Loucy (cell line): Measurements from ENCODE around the gene GORASP1.

Experiments
- H2AFZ ChIP-seq: fragments of 200-600 bp; sonication (generic); 2 replicates; pipeline ENCODE4 v1.6.0; 2016; ENCODE audit warnings: antibody characterized with exemption, mild to moderate bottlenecking, low read length, moderate library complexity
- H3F3A ChIP-seq: fragments of 200-600 bp; 2 replicates; pipeline ENCODE4 v1.6.0; 2016; ENCODE audit warnings: antibody characterized with exemption, low read depth, mild to moderate bottlenecking
- H3K27me3 ChIP-seq: fragments of 200-600 bp; sonication (generic); 2 replicates; pipeline ENCODE4 v1.6.1; 2014; ENCODE audit warnings: low read length, mild to moderate bottlenecking; ENCODE audit not compliant: insufficient read depth, poor library complexity, severe bottlenecking
- H3K36me3 ChIP-seq: fragments of 200-600 bp; sonication (generic); 2 replicates; pipeline ENCODE4 v1.6.1; 2016; ENCODE audit warnings: low read length; ENCODE audit not compliant: insufficient read depth
- H3K4me1 ChIP-seq: fragments of 200-600 bp; sonication (generic); 2 replicates; pipeline ENCODE4 v1.5.1; 2014; ENCODE audit warnings: low read length, mild to moderate bottlenecking; ENCODE audit not compliant: insufficient read depth, poor library complexity, severe bottlenecking
- H3K4me2 ChIP-seq: fragments of 200-600 bp; sonication (generic); 2 replicates; pipeline ENCODE4 v1.6.0; 2014; ENCODE audit warnings: antibody characterized with exemption, low read length, low read depth, mild to moderate bottlenecking; ENCODE audit not compliant: poor library complexity, severe bottlenecking
- H3K4me3 ChIP-seq: fragments of 200-600 bp; sonication (generic); 2 replicates; pipeline ENCODE4 v1.5.1; 2014; ENCODE audit warnings: low read length, mild to moderate bottlenecking, mixed read lengths; ENCODE audit not compliant: poor library complexity, severe bottlenecking
- H3K79me2 ChIP-seq: fragments of 200-600 bp; sonication (generic); 2 replicates; pipeline ENCODE4 v1.6.1; 2014; ENCODE audit warnings: low read length; ENCODE audit not compliant: insufficient read depth
- H3K9ac ChIP-seq: fragments of 200-600 bp; sonication (generic); 2 replicates; pipeline ENCODE4 v1.6.0; 2014; ENCODE audit warnings: mild to moderate bottlenecking, low read depth, low read length, moderate library complexity; ENCODE audit not compliant: poor library complexity, severe bottlenecking
- H3K9me2 ChIP-seq: fragments of 200-600 bp; sonication (generic); replicated peaks from 2 replicates; pipeline ENCODE4 v1.6.1; 2016; ENCODE audit warnings: low read depth, low read length, mixed read lengths
- H3K9me3 ChIP-seq: fragments of 200-600 bp; sonication (generic); 2 replicates; pipeline ENCODE4 v1.6.1; 2014; ENCODE audit warnings: mild to moderate bottlenecking, antibody characterized with exemption, low read length, low read depth; ENCODE audit not compliant: insufficient read depth
- H4K20me1 ChIP-seq: fragments of 200-600 bp; sonication (generic); 2 replicates; pipeline ENCODE4 v1.6.0; 2014; ENCODE audit warnings: antibody characterized with exemption, low read length, mild to moderate bottlenecking; ENCODE audit not compliant: insufficient read depth, poor library complexity, severe bottlenecking
- EZH2phosphoT487 ChIP-seq: fragments of 200-600 bp; IDR thresholded peaks from 2 replicates; pipeline ENCODE4 v1.6.1; 2018; ENCODE audit warnings: antibody characterized with exemption, mild to moderate bottlenecking, moderate library complexity, borderline replicate concordance
- TF ChIP-seq, protein P1 (sequence below): fragments of 200-600 bp; sonication (generic); conservative IDR thresholded peaks from 2 replicates; pipeline ENCODE4 v1.5.1; 2014; ENCODE audit warnings: mild to moderate bottlenecking, antibody characterized with exemption, low read length

GORASP1 gene

DNA sequence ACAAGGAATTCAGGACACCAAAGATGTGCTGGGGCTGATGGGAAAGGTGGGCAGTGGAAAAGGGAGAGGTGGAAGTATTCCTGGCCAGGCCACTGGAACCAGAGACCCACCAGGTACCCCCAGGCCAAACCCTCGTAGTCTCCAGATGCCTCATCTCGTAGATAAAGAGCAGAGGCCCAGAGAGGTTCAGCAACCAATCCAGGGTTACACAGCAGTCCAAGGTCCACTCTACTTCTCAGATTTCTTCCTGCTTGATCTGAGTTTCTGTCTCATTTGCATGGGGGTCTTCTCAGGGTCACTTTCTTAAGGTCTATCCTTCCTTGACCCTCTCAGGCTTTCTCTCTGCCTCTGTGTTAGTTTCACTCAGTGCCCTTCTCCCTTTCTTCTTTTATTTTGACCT is 5.1 kb upstream of the GORASP1 start:
- TF ChIP-seq, protein P1, sequence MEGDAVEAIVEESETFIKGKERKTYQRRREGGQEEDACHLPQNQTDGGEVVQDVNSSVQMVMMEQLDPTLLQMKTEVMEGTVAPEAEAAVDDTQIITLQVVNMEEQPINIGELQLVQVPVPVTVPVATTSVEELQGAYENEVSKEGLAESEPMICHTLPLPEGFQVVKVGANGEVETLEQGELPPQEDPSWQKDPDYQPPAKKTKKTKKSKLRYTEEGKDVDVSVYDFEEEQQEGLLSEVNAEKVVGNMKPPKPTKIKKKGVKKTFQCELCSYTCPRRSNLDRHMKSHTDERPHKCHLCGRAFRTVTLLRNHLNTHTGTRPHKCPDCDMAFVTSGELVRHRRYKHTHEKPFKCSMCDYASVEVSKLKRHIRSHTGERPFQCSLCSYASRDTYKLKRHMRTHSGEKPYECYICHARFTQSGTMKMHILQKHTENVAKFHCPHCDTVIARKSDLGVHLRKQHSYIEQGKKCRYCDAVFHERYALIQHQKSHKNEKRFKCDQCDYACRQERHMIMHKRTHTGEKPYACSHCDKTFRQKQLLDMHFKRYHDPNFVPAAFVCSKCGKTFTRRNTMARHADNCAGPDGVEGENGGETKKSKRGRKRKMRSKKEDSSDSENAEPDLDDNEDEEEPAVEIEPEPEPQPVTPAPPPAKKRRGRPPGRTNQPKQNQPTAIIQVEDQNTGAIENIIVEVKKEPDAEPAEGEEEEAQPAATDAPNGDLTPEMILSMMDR: no peak
- TF ChIP-seq EZH2phosphoT487: no peak
- H2AFZ ChIP-seq: no peak overlapping the region
- H3F3A ChIP-seq: no peaks in the 10 kb centered on the region
- no peak overlapping the region for H3K4me3 ChIP-seq
- H3K27me3 ChIP-seq: no peaks in the 10 kb centered on the region
- H3K79me2 ChIP-seq: no peaks in the 10 kb centered on the region
- no peaks in the 10 kb centered on the region for H4K20me1 ChIP-seq
- H3K36me3 ChIP-seq: no peaks in the 10 kb centered on the region
- no peaks in the 10 kb centered on the region for H3K9me3 ChIP-seq
- H3K4me1 ChIP-seq: peaks cover 9% of the 10 kb centered on the region
- H3K9me2 ChIP-seq: no peaks in the 10 kb centered on the region
- no peak overlapping the region for H3K9ac ChIP-seq
- no peak overlapping the region for H3K4me2 ChIP-seq

DNA sequence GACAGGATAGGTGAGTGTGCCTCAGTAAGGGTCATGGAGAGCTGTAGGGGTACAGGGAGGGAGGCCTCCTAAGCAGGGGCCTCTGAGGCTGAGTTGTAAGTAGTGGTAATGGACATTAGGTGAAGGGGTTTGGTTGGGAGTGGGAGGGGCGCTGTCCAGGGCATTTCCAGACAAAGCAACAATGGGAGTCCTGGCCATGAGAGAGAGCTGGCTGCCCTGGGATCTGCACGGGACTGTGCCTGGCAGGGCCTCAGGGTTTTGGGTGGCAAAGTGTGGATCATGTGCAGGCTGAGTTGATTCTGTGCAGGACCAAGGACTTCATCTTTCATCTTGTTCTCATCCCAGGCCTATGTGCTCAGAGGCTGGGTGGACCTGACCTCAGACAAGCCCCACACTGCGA is 4.7 kb upstream of the GORASP1 start:
- Histone ChIP-seq H3K9me2 (no peaks in the 10 kb centered on the region), H3K27me3 (no peaks in the 10 kb centered on the region), H3K9me3 (no peaks in the 10 kb centered on the region), H3K4me2 (no peak overlapping the region), H3K4me3 (no peak overlapping the region), H4K20me1 (no peaks in the 10 kb centered on the region), H2AFZ (no peak overlapping the region), H3K79me2 (peaks cover under 1% of the 10 kb centered on the region), H3F3A (no peaks in the 10 kb centered on the region), H3K4me1 (peaks cover 9% of the 10 kb centered on the region), H3K9ac (no peak overlapping the region), H3K36me3 (no peaks in the 10 kb centered on the region)
- TF ChIP-seq EZH2phosphoT487: no peak
- TF ChIP-seq, protein P1: no peak

DNA sequence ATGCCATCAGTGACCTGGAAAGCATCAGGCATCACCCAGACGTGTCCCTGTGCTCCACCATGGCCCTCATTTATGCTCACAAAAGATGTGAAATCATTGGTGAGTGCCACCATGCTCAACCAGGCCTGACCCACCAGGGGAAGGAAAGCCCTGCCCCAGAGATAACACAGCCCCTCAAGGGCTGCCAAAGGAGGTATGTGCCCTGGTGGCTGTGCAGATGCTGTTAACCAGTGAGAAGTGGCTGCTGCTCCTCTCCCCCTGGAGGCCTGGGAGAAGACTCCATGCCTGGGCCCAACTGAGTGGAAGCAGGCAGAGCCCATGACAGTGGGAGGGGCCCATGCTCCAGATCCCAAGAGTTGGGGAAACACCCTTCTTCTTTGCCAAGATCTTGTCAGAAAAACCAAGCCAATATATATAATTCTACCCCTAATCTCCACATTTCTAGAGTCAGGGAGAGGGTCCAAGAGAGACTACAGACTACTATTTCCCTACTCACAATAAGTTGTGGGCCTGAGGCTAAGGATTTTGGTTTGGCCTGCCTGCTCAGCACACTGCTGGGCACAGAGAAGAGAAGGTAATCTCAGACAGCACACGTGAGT is 2.7 kb upstream of the GORASP1 start:
- H3K79me2 ChIP-seq: peaks cover 20% of the 10 kb centered on the region
- no peak for TF ChIP-seq EZH2phosphoT487
- TF ChIP-seq, protein P1: no peak
- H3K27me3 ChIP-seq: no peaks in the 10 kb centered on the region
- no peak overlapping the region for H3K4me2 ChIP-seq
- peaks cover 23% of the 10 kb centered on the region for H3K4me1 ChIP-seq
- H3F3A ChIP-seq: no peaks in the 10 kb centered on the region
- no peaks in the 10 kb centered on the region for H3K9me3 ChIP-seq
- peaks cover 12% of the 10 kb centered on the region for H4K20me1 ChIP-seq
- no peaks in the 10 kb centered on the region for H3K9me2 ChIP-seq
- H3K9ac ChIP-seq: no peak overlapping the region
- H2AFZ ChIP-seq: no peak overlapping the region
- no peaks in the 10 kb centered on the region for H3K36me3 ChIP-seq
- H3K4me3 ChIP-seq: no peak overlapping the region
